Osteocyte (in vitro differentiated cells): ENCODE results near the gene PHF21A. TPM values are rescaled to one million over a fixed set of nuclear protein-coding genes. Genes with fewer than 3 reads are reported as not detected.
A peak's percentile ranks its signal among the peaks of the same experiment; 100 is the strongest.
"Not testable (repeated sequence)": the region's sequence is repeated elsewhere in the genome, so short reads cannot be mapped to it uniquely, and the experiment has no call there.

ENCODE experiments used
- DNase-seq: peaks from one replicate; pipeline ENCODE4 v3.0.0; 2021; ENCODE audit warnings: mixed read lengths; ENCODE audit not compliant: unreplicated experiment; ENCODE audit errors: extremely low spot score
- H3K27ac Mint-ChIP-seq: one replicate; pipeline ENCODE4 v1.8.0; 2021; ENCODE audit warnings: mild to moderate bottlenecking, mixed read lengths; ENCODE audit not compliant: unreplicated experiment
- H3K27me3 Mint-ChIP-seq: one replicate; pipeline ENCODE4 v1.8.0; 2021; ENCODE audit warnings: mixed read lengths; ENCODE audit not compliant: unreplicated experiment
- H3K36me3 Mint-ChIP-seq: one replicate; pipeline ENCODE4 v1.8.0; 2021; ENCODE audit warnings: mixed read lengths; ENCODE audit not compliant: unreplicated experiment
- H3K4me1 Mint-ChIP-seq: one replicate; pipeline ENCODE4 v1.8.0; 2021; ENCODE audit warnings: mixed read lengths; ENCODE audit not compliant: unreplicated experiment
- H3K4me3 Mint-ChIP-seq: one replicate; pipeline ENCODE4 v1.8.0; 2021; ENCODE audit warnings: mild to moderate bottlenecking, moderate library complexity, mixed read lengths; ENCODE audit not compliant: unreplicated experiment
- H3K9me3 Mint-ChIP-seq: one replicate; pipeline ENCODE4 v1.8.0; 2021; ENCODE audit warnings: mixed read lengths; ENCODE audit not compliant: unreplicated experiment
- total RNA-seq: library from RNA; stranded (reverse); gene quantifications from 2 replicates; pipeline ENCODE4 v1.2.1, GENCODE V29; 2021
- TF ChIP-seq, protein P1 (sequence below): fragments of 200-600 bp; sonication (generic); IDR thresholded peaks from 2 replicates; pipeline ENCODE4 v1.5.0; 2021; ENCODE audit warnings: antibody characterized with exemption, mild to moderate bottlenecking, moderate library complexity

PHF21A gene
- total RNA-seq, 1 donor from 2014 or later, result 40.8 TPM

DNA sequence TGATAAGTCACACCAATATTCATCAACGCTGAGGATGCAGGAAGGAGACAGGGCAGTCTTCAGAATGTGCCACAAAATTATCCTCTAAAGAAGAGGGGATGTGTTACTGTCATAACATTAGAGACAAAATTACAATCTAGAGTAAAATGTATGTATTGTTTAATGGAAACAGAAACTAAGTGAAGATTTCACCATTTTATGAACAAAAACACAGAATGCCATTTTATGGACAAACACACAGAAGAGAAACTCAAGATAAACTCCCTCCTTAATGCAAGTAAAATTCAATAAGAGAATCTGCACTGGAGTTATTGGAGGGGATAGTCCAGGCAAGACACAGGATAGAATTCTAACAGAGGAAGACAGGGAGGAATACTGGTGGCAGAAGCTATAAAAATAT is 136.0 kb downstream of the PHF21A start:
- Mint-ChIP-seq H3K27me3 (no peaks in the 10 kb centered on the region), H3K27ac (no peak overlapping the region), H3K4me3 (no peak overlapping the region), H3K9me3 (no peaks in the 10 kb centered on the region), H3K36me3 (peaks cover 2% of the 10 kb centered on the region), H3K4me1 (peaks cover 11% of the 10 kb centered on the region)
- DNase-seq, result no peak
- TF ChIP-seq, protein P1, sequence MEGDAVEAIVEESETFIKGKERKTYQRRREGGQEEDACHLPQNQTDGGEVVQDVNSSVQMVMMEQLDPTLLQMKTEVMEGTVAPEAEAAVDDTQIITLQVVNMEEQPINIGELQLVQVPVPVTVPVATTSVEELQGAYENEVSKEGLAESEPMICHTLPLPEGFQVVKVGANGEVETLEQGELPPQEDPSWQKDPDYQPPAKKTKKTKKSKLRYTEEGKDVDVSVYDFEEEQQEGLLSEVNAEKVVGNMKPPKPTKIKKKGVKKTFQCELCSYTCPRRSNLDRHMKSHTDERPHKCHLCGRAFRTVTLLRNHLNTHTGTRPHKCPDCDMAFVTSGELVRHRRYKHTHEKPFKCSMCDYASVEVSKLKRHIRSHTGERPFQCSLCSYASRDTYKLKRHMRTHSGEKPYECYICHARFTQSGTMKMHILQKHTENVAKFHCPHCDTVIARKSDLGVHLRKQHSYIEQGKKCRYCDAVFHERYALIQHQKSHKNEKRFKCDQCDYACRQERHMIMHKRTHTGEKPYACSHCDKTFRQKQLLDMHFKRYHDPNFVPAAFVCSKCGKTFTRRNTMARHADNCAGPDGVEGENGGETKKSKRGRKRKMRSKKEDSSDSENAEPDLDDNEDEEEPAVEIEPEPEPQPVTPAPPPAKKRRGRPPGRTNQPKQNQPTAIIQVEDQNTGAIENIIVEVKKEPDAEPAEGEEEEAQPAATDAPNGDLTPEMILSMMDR, result no peak

DNA sequence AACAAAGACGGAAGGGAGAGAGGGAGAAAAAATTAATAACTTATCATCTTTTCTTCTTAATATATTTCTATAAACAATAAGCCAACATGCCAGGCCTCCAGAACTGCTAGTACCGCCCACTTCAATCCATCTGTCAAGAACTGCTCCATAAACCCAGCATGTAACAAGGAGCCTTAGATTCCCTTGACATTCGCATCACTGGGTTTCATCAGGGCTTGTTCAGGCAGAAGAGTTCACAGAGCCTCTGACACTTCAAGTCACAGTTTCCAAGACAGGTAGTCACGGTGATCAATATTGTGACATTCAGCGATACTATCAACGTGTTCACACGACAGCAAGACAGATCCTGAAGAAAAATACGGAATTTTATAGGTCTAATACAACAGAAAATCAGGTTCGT is 137.1 kb downstream of the PHF21A start:
- Mint-ChIP-seq H3K27me3 (no peaks in the 10 kb centered on the region), H3K4me1 (peaks cover 11% of the 10 kb centered on the region), H3K9me3 (no peaks in the 10 kb centered on the region), H3K36me3 (peaks cover 5% of the 10 kb centered on the region), H3K27ac (no peak overlapping the region), H3K4me3 (no peak overlapping the region)
- TF ChIP-seq, protein P1, result no peak
- no peak for DNase-seq

- no peak overlapping the region for H3K4me3 Mint-ChIP-seq
- no peaks in the 10 kb centered on the region for H3K9me3 Mint-ChIP-seq
- peaks cover 7% of the 10 kb centered on the region for H3K36me3 Mint-ChIP-seq
- peaks cover 11% of the 10 kb centered on the region for H3K4me1 Mint-ChIP-seq
- TF ChIP-seq, protein P1, result no peak
- H3K27me3 Mint-ChIP-seq, result no peaks in the 10 kb centered on the region
- H3K27ac Mint-ChIP-seq, result no peak overlapping the region
- DNase-seq, result no peak
Observed at GRCh38 chr11:45983471-45983845, 137.8 kb downstream of the PHF21A start.

GRCh38 chr11:45982656-45983470 is 138.4 kb downstream of the PHF21A start:
- Mint-ChIP-seq H3K9me3 (no peaks in the 10 kb centered on the region), H3K27ac (peak overlapping the region; percentile 39), H3K36me3 (peaks cover 9% of the 10 kb centered on the region), H3K4me3 (no peak overlapping the region), H3K4me1 (peaks cover 11% of the 10 kb centered on the region), H3K27me3 (no peaks in the 10 kb centered on the region)
- no peak for DNase-seq
- TF ChIP-seq, protein P1, result no peak

GRCh38 chr11:45981826-45982225 is 139.4 kb downstream of the PHF21A start:
- not testable (repeated sequence) for H3K9me3 Mint-ChIP-seq, H3K27me3 Mint-ChIP-seq, H3K27ac Mint-ChIP-seq, DNase-seq, H3K4me3 Mint-ChIP-seq
- Mint-ChIP-seq H3K4me1 (peaks cover 11% of the 10 kb centered on the region), H3K36me3 (peaks cover 12% of the 10 kb centered on the region)
